ENCODE results near the gene CYP2W1.

GRCh38 chr7:1025743-1026581 is 43.0 kb downstream of the CYP2W1 start:
- TF ChIP-seq CTCF (IDR thresholded peaks at IDR 0.05; ENCODE audit: poor library complexity): no peak
- TF ChIP-seq EZH2 (IDR thresholded peaks at IDR 0.05; ENCODE audit: borderline replicate concordance): no peak
- no peak for TF ChIP-seq EZH2phosphoT487 (IDR thresholded peaks at IDR 0.05; ENCODE audit: low read depth, severe bottlenecking, unreplicated experiment)
